Measurements from ENCODE around the gene RARB.

The RARB gene

DNA sequence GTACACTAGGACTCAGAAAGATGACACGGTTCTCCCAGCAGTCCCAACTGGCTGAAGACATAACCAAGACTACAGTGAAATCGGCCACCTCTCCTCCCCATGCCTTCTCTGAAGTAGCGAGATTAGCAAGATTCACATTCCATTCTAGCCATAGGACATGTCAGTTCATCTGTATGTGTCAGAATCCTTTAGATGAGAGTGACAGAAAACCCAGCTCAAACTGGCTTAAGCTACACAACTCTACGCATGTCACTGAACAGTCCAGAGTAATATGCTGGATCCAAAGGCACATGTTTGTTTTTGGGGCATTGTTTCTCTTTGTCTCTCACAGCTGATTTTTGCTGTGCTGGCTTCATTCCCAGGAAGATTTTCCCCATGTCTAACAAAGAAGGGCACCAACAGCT is 75.8 kb downstream of the RARB start:
- H3K36me3 Mint-ChIP-seq (ENCODE audit: low read depth), result peaks cover 68% of the 10 kb centered on the region
- H3K27me3 Mint-ChIP-seq (ENCODE audit: low read depth), result no peaks in the 10 kb centered on the region
- H3K4me1 Mint-ChIP-seq, result peaks cover 36% of the 10 kb centered on the region
- no peaks in the 10 kb centered on the region for H3K9me3 Mint-ChIP-seq
- H3K27ac Mint-ChIP-seq, result peak overlapping the region in 1 of 3 experiments; percentile 41
- TF ChIP-seq, protein P1, sequence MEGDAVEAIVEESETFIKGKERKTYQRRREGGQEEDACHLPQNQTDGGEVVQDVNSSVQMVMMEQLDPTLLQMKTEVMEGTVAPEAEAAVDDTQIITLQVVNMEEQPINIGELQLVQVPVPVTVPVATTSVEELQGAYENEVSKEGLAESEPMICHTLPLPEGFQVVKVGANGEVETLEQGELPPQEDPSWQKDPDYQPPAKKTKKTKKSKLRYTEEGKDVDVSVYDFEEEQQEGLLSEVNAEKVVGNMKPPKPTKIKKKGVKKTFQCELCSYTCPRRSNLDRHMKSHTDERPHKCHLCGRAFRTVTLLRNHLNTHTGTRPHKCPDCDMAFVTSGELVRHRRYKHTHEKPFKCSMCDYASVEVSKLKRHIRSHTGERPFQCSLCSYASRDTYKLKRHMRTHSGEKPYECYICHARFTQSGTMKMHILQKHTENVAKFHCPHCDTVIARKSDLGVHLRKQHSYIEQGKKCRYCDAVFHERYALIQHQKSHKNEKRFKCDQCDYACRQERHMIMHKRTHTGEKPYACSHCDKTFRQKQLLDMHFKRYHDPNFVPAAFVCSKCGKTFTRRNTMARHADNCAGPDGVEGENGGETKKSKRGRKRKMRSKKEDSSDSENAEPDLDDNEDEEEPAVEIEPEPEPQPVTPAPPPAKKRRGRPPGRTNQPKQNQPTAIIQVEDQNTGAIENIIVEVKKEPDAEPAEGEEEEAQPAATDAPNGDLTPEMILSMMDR (IDR thresholded peaks at IDR 0.05; ENCODE audit: unreplicated experiment in 3 of 3), result no peak
- H3K4me3 Mint-ChIP-seq, result no peak overlapping the region

DNA sequence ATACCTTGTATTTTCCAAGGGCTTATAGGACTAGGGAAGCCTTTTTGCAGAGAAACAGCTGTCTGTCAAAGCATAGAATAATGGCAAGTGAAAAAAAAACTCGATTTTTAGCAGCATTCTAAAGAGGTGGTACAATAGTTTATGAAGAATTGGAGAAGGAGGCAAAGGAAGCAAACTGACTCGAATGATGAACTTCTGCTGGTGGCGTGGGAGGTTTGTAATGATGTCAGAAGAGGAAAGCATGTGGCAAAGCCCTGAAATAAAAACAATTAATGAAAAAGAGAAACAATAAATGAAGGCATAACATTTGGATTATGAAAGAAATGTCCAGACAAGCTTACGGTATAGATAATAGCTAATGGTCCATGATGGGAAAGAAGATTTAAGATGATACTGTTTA is 77.5 kb downstream of the RARB start:
- Mint-ChIP-seq H3K27me3 (ENCODE audit: low read depth) (no peaks in the 10 kb centered on the region), H3K4me3 (no peak overlapping the region), H3K27ac (no peak overlapping the region), H3K9me3 (no peaks in the 10 kb centered on the region), H3K36me3 (ENCODE audit: low read depth) (peaks cover 68% of the 10 kb centered on the region), H3K4me1 (peaks cover 40% of the 10 kb centered on the region)
- TF ChIP-seq, protein P1 (IDR thresholded peaks at IDR 0.05; ENCODE audit: unreplicated experiment in 3 of 3), result no peak

DNA sequence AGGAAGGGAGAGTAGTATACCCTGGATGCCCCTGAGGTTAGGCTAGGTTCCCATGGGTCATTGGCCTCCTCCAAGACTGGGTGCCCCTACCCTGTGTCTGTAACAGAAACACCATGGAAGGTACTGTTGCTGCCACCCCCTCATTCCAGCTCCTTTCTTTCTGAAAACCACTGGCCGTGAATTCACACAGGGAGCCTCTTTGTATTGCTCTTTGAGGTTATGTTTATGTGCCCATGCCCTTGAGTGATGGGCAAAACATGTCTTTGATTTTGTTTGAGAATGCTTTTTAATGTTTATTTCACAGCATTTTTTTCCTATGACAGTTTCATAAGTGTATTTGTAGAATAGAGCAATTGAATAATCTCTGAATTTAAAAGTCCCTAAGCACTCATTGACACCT is 79.7 kb downstream of the RARB start:
- TF ChIP-seq, protein P1 (IDR thresholded peaks at IDR 0.05; ENCODE audit: unreplicated experiment in 3 of 3), result no peak
- Mint-ChIP-seq H3K9me3 (no peaks in the 10 kb centered on the region), H3K4me3 (no peak overlapping the region), H3K27me3 (ENCODE audit: low read depth) (no peaks in the 10 kb centered on the region), H3K36me3 (ENCODE audit: low read depth) (peaks cover 57% of the 10 kb centered on the region), H3K4me1 (peaks cover 43% of the 10 kb centered on the region), H3K27ac (no peak overlapping the region)

DNA sequence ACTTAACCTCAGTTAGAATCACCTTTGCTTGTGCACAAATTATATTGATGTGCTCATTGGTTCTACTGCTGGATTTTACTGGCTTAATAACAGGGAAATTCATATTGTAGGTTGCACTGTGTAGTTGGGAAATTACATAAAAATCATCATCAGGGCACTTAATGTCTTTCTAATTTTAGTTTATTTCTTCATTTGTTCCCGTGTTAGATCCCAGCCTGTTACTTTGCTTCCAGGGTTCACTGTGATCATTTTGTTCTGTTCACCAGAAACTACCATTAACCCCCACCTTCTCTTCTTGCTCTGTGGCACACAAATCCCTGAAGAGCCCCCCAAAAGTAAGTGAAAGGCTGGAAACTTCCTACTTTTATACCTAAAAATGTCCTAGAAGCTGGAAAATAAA is 80.4 kb downstream of the RARB start:
- TF ChIP-seq, protein P1 (IDR thresholded peaks at IDR 0.05; ENCODE audit: unreplicated experiment in 3 of 3), result no peak
- no peaks in the 10 kb centered on the region for H3K9me3 Mint-ChIP-seq
- H3K27me3 Mint-ChIP-seq (ENCODE audit: low read depth), result no peaks in the 10 kb centered on the region
- no peak overlapping the region for H3K4me3 Mint-ChIP-seq
- H3K4me1 Mint-ChIP-seq, result peaks cover 49% of the 10 kb centered on the region
- H3K36me3 Mint-ChIP-seq (ENCODE audit: low read depth), result peaks cover 57% of the 10 kb centered on the region
- H3K27ac Mint-ChIP-seq, result no peak overlapping the region

DNA sequence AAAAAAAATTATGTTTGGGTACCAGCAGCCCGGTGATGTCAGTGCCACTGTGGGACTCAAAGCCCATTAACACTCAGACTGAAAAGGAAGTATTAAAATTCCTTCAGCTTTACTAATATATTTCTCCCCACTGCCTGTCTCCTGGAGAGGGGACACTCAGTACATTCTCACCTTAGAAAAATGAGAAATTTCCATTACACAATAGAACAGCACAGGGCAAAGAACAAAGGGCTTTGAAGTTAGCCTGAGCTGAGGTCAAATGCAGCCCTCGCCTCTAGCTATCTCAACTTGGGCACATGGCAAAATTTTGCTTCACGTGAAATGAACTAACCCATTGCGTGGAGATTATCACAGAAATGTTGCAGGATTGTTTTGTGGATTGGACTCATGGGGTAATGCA is 80.8 kb downstream of the RARB start:
- H3K9me3 Mint-ChIP-seq, result no peaks in the 10 kb centered on the region
- no peak overlapping the region for H3K27ac Mint-ChIP-seq
- TF ChIP-seq, protein P1 (IDR thresholded peaks at IDR 0.05; ENCODE audit: unreplicated experiment in 3 of 3), result no peak
- peaks cover 54% of the 10 kb centered on the region for H3K4me1 Mint-ChIP-seq
- no peak overlapping the region for H3K4me3 Mint-ChIP-seq
- H3K36me3 Mint-ChIP-seq (ENCODE audit: low read depth), result peaks cover 55% of the 10 kb centered on the region
- H3K27me3 Mint-ChIP-seq (ENCODE audit: low read depth), result no peaks in the 10 kb centered on the region

DNA sequence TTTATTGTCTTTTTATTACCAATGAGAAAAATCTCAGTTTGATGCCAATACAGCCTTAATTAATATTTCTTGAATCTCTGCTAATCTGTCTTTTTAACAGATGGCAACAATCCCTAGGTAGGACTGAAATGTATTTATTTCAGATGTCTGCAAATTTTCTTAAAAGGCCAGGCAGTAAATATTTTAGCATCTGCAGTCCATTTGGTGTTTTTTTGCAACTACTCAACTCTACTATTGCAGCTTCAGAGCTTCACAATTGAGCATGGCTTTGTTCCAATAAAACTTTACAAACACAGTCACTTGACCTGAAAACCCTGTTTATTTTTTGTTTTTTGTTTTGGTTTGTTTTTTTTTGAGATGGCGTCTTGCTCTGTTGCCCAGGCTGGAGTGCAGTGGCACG is 82.7 kb downstream of the RARB start:
- no peak overlapping the region for H3K4me3 Mint-ChIP-seq
- peaks cover 6% of the 10 kb centered on the region for H3K9me3 Mint-ChIP-seq
- no peak overlapping the region for H3K27ac Mint-ChIP-seq
- H3K36me3 Mint-ChIP-seq (ENCODE audit: low read depth), result peaks cover 59% of the 10 kb centered on the region
- peaks cover 67% of the 10 kb centered on the region for H3K4me1 Mint-ChIP-seq
- TF ChIP-seq, protein P1 (IDR thresholded peaks at IDR 0.05; ENCODE audit: unreplicated experiment in 3 of 3), result no peak
- no peaks in the 10 kb centered on the region for H3K27me3 Mint-ChIP-seq (ENCODE audit: low read depth)
